ENCODE data around the gene PIMREG. TPM values are rescaled to one million over a fixed set of nuclear protein-coding genes. Genes with fewer than 3 reads are reported as not detected.

Gene PIMREG
- total and polyA plus RNA-seq, 2 donors from 2014 or later = 1.7 TPM; not detected in 1

DNA sequence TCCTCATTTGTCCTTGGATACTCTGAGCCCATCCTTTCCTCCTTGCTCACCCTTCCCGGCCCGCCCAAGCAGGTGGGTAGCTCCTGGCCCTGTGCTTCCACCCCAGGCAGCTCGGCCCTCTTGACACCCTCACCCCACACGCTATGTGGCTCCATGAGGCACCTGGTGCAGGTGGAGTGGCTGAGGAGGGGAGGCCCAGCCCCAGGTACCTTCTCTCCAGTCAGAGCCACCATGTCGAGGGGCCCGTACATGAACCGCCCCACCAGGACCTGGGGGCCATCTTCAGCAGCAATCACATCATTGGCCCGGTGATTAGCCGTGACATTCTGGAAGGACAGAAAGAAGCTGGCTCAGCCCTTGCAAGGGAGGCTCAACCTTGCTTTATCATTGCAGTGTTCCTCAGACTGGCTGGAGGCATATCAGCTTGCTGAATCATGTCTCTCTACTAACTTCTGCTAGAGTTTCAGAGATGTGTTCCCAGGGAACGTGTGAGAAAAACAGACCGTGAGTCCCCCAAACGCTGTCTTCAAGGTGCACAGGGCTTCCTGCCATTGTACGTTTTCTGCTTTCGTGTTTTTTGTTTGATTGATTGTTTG is 20.3 kb downstream of the PIMREG start:
- no peaks in the 10 kb centered on the region for H3K4me1 ChIP-seq (ENCODE audit: control insufficient read depth in 2 of 3, insufficient read depth in 2 of 3, low read depth in 1 of 3, low read length in 3 of 3)
- H3K9ac ChIP-seq (ENCODE audit: low read length in 3 of 3) = no peak overlapping the region
- H3K9me3 ChIP-seq (ENCODE audit: control insufficient read depth in 2 of 3, insufficient read depth in 1 of 3, low read length in 3 of 3) = no peaks in the 10 kb centered on the region
- H3K27ac ChIP-seq (ENCODE audit: low read depth in 2 of 2, low read length in 2 of 2) = no peak overlapping the region
- peaks cover 0 to 4% (median 0%) of the 10 kb centered on the region in 3 donors for H3K36me3 ChIP-seq (ENCODE audit: control insufficient read depth in 2 of 3, insufficient read depth in 3 of 3, low read length in 3 of 3)
- TF ChIP-seq, protein P1, sequence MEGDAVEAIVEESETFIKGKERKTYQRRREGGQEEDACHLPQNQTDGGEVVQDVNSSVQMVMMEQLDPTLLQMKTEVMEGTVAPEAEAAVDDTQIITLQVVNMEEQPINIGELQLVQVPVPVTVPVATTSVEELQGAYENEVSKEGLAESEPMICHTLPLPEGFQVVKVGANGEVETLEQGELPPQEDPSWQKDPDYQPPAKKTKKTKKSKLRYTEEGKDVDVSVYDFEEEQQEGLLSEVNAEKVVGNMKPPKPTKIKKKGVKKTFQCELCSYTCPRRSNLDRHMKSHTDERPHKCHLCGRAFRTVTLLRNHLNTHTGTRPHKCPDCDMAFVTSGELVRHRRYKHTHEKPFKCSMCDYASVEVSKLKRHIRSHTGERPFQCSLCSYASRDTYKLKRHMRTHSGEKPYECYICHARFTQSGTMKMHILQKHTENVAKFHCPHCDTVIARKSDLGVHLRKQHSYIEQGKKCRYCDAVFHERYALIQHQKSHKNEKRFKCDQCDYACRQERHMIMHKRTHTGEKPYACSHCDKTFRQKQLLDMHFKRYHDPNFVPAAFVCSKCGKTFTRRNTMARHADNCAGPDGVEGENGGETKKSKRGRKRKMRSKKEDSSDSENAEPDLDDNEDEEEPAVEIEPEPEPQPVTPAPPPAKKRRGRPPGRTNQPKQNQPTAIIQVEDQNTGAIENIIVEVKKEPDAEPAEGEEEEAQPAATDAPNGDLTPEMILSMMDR (IDR thresholded peaks at IDR 0.05; ENCODE audit: borderline replicate concordance, extremely low read depth, insufficient read depth) = no peak
- no peaks in the 10 kb centered on the region for H3K27me3 ChIP-seq (ENCODE audit: control insufficient read depth, insufficient read depth, low read length)
- intact Hi-C loops (cut with DNase I) = no loop called here
- FAIRE-seq (no peak), DNase-seq (no peak)
- H3K4me3 ChIP-seq (ENCODE audit: low read length in 3 of 3) = no peak overlapping the region

DNA sequence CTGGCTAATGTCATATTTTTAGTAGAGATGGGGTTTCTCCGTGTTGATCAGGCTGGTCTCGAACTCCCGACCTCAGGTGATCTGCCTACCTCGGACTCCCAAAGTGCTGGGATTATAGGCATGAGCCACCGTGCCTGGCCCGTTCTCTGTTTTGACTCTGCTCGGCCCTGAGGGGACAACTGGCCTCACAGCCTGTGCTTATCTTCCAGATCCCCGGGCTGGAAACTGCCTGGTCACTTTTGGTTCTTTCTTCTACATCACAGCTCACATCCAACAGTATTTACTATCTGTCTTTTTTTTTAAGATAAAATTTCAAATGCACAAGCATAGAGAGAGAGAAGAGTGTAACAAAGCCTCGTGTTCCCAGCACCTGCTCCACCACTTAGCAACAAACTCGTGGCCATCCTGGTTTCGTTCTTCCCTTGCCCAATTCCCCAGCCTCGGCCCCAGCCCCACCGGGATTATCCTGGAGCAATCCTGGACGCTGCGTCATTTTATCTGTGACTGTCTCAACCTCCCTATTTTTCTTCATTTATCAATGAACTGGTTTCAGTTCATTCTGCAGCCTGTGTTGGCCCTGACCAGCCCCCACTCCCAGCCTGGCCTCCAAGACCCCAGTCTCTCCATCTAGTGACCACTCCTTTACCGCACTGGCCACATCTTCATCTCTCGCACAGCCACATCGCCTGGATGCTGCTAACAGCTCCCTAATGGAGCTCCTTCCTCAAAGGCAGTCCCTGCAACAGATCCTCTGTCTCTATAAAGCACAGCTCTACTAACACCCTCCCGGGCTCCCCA is 21.1 kb downstream of the PIMREG start:
- DNase-seq = peak in 1 of 5 donors; percentile 33
- Histone ChIP-seq H3K27ac (ENCODE audit: low read depth in 2 of 2, low read length in 2 of 2) (no peak overlapping the region), H3K9me3 (ENCODE audit: control insufficient read depth in 2 of 3, insufficient read depth in 1 of 3, low read length in 3 of 3) (no peaks in the 10 kb centered on the region), H3K9ac (ENCODE audit: low read length in 3 of 3) (no peak overlapping the region), H3K4me1 (ENCODE audit: control insufficient read depth in 2 of 3, insufficient read depth in 2 of 3, low read depth in 1 of 3, low read length in 3 of 3) (no peaks in the 10 kb centered on the region), H3K4me3 (ENCODE audit: low read length in 3 of 3) (no peak overlapping the region), H3K27me3 (ENCODE audit: control insufficient read depth, insufficient read depth, low read length) (no peaks in the 10 kb centered on the region), H3K36me3 (ENCODE audit: control insufficient read depth in 2 of 3, insufficient read depth in 3 of 3, low read length in 3 of 3) (peaks cover 0 to 4% (median 0%) of the 10 kb centered on the region in 3 donors)
- TF ChIP-seq, protein P1 (IDR thresholded peaks at IDR 0.05; ENCODE audit: borderline replicate concordance, extremely low read depth, insufficient read depth) = no peak
- intact Hi-C loops (cut with DNase I) = no loop called here
- no peak for FAIRE-seq

DNA sequence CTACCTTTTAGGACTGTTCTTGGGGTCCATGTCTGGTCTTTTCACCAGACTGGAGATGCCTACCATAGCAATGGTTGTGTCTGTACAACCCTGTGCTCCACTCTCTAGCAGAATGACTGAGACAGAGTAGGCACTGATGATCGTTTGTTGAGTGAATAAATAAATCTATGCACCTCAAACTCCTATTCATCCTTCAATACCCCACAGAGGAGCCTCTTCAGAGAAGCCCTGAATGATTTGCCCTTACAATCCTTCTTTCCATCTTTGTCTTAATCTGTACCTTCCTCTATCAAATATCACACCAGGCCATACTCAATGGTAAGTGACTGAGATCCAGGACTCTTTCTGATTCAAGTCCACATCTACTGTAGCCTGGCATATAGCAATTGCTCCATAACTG is 23.3 kb downstream of the PIMREG start:
- Histone ChIP-seq H3K27me3 (ENCODE audit: control insufficient read depth, insufficient read depth, low read length) (no peaks in the 10 kb centered on the region), H3K36me3 (ENCODE audit: control insufficient read depth in 2 of 3, insufficient read depth in 3 of 3, low read length in 3 of 3) (no peaks in the 10 kb centered on the region), H3K9ac (ENCODE audit: low read length in 3 of 3) (no peak overlapping the region), H3K4me1 (ENCODE audit: control insufficient read depth in 2 of 3, insufficient read depth in 2 of 3, low read depth in 1 of 3, low read length in 3 of 3) (no peaks in the 10 kb centered on the region), H3K27ac (ENCODE audit: low read depth in 2 of 2, low read length in 2 of 2) (no peak overlapping the region), H3K9me3 (ENCODE audit: control insufficient read depth in 2 of 3, insufficient read depth in 1 of 3, low read length in 3 of 3) (no peaks in the 10 kb centered on the region), H3K4me3 (ENCODE audit: low read length in 3 of 3) (no peak overlapping the region)
- DNase-seq (no peak), FAIRE-seq (no peak)
- intact Hi-C loops (cut with DNase I) = no loop called here
- TF ChIP-seq, protein P1 (IDR thresholded peaks at IDR 0.05; ENCODE audit: borderline replicate concordance, extremely low read depth, insufficient read depth) = no peak
